CD14-positive monocyte (primary cell): ENCODE results near the gene CTDNEP1. TPM values are rescaled to one million over a fixed set of nuclear protein-coding genes. Genes with fewer than 3 reads are reported as not detected.
A peak's percentile ranks its signal among the peaks of the same experiment; 100 is the strongest.

Experiments used
- DNase-seq, 3 donors: peaks; one replicate each; pipeline ENCODE4 v3.0.0-alpha.2; 2011 to 2022
- H2AFZ ChIP-seq: 2 replicates; pipeline ENCODE4 v1.6.0; 2012; ENCODE audit warnings: mild to moderate bottlenecking, low read depth, low read length, inconsistent platforms; ENCODE audit not compliant: insufficient read depth, poor library complexity, severe bottlenecking
- H3K27ac ChIP-seq, 2 donors: 1 replicate in 1 of 2; 2 replicates in 1 of 2; pipeline ENCODE4 v1.5.1; 2012 to 2013; ENCODE audit warnings: low read length in 2 of 2, control low read depth in 1 of 2, inconsistent platforms in 1 of 2, low read depth in 1 of 2, mild to moderate bottlenecking in 1 of 2
- H3K27me3 ChIP-seq, 2 donors: one replicate each; pipeline versions ENCODE4 v1.6.0 to v1.6.1; 2011 to 2013; ENCODE audit warnings: low read length in 2 of 2; ENCODE audit not compliant: control insufficient read depth in 2 of 2, insufficient read depth in 2 of 2
- H3K36me3 ChIP-seq, 2 donors: replicated peaks in 1 of 2; 1 replicate in 1 of 2; 2 replicates in 1 of 2; pipeline versions ENCODE4 v1.5.1 to v1.6.1; 2012 to 2013; ENCODE audit warnings: low read length in 2 of 2, control low read depth in 1 of 2, inconsistent platforms in 1 of 2, mild to moderate bottlenecking in 1 of 2; ENCODE audit not compliant: insufficient read depth in 2 of 2, control insufficient read depth in 1 of 2
- H3K4me1 ChIP-seq, 2 donors: 1 replicate in 1 of 2; 2 replicates in 1 of 2; pipeline versions ENCODE4 v1.5.1 to v1.6.1; 2012 to 2013; ENCODE audit warnings: low read length in 2 of 2, control low read depth in 1 of 2, inconsistent platforms in 1 of 2, mild to moderate bottlenecking in 1 of 2, moderate library complexity in 1 of 2; ENCODE audit not compliant: insufficient read depth in 2 of 2, control insufficient read depth in 1 of 2
- H3K4me2 ChIP-seq: replicated peaks from 2 replicates; pipeline ENCODE3; 2012; ENCODE audit warnings: low read length, moderate library complexity, mild to moderate bottlenecking; ENCODE audit not compliant: poor library complexity, severe bottlenecking; ENCODE audit errors: extremely low read depth
- H3K4me3 ChIP-seq, 3 experiments: fragments of 200-600 bp in 1 of 3; sonication (generic) in 1 of 3; replicated peaks in 1 of 3; 1 replicate in 2 of 3; 2 replicates in 1 of 3; pipeline ENCODE4 v1.5.1; 2011 to 2013; ENCODE audit warnings: low read length in 3 of 3, mild to moderate bottlenecking in 3 of 3, control low read depth in 2 of 3, low read depth in 2 of 3, inconsistent platforms in 1 of 3, moderate library complexity in 1 of 3
- H3K79me2 ChIP-seq: 2 replicates; pipeline ENCODE4 v1.6.0; 2012; ENCODE audit warnings: mild to moderate bottlenecking, control low read depth, inconsistent platforms, low read length, moderate library complexity; ENCODE audit not compliant: insufficient read depth
- H3K9ac ChIP-seq: 2 replicates; pipeline ENCODE4 v1.6.0; 2017; ENCODE audit warnings: low read length, mild to moderate bottlenecking; ENCODE audit not compliant: insufficient read depth, poor library complexity, severe bottlenecking
- H3K9me3 ChIP-seq, 2 donors: replicated peaks in 1 of 2; 1 replicate in 1 of 2; 2 replicates in 1 of 2; pipeline versions ENCODE4 v1.5.1 to v1.6.1; 2012 to 2013; ENCODE audit warnings: low read length in 2 of 2, control low read depth in 1 of 2; ENCODE audit not compliant: control insufficient read depth in 1 of 2, insufficient read depth in 1 of 2
- H4K20me1 ChIP-seq: 2 replicates; pipeline ENCODE4 v1.6.0; 2012; ENCODE audit warnings: mild to moderate bottlenecking, low read length, control low read depth, moderate library complexity; ENCODE audit not compliant: insufficient read depth
- H3K27ac Mint-ChIP-seq, 7 donors: one replicate each; pipeline ENCODE4 v1.8.0; 2020; ENCODE audit warnings: mild to moderate bottlenecking in 7 of 7, mixed read lengths in 7 of 7, moderate library complexity in 6 of 7, inconsistent platforms in 2 of 7
- H3K27me3 Mint-ChIP-seq, 3 donors: one replicate each; pipeline ENCODE4 v1.8.0; 2021 to 2022; ENCODE audit warnings: low read depth in 3 of 3, mild to moderate bottlenecking in 3 of 3, mixed read lengths in 3 of 3, moderate library complexity in 3 of 3, inconsistent platforms in 1 of 3
- H3K36me3 Mint-ChIP-seq, 2 donors: one replicate each; pipeline ENCODE4 v1.8.0; 2020; ENCODE audit warnings: mixed read lengths in 2 of 2, inconsistent platforms in 1 of 2, mild to moderate bottlenecking in 1 of 2
- H3K4me1 Mint-ChIP-seq: one replicate; pipeline ENCODE4 v1.8.0; 2020; ENCODE audit warnings: mild to moderate bottlenecking, mixed read lengths
- H3K4me3 Mint-ChIP-seq, 2 donors: one replicate each; pipeline ENCODE4 v1.8.0; 2020; ENCODE audit warnings: mild to moderate bottlenecking in 2 of 2, mixed read lengths in 2 of 2, moderate library complexity in 1 of 2
- H3K9me3 Mint-ChIP-seq, 7 donors: one replicate each; pipeline ENCODE4 v1.8.0; 2020 to 2022; ENCODE audit warnings: mixed read lengths in 7 of 7, mild to moderate bottlenecking in 6 of 7, moderate library complexity in 6 of 7, inconsistent platforms in 2 of 7
- WGBS: methylation state at CpG from one replicate; pipeline ENCODE4 v1.1.5; 2013; ENCODE audit warnings: missing lambda C conversion rate; ENCODE audit not compliant: insufficient coverage; 5-methylcytosine and 5-hydroxymethylcytosine counted together
- intact Hi-C, 2 donors: fragments of 100-400 bp; cut with micrococcal nuclease; formaldehyde crosslinking; loops; one replicate each; pipeline versions ENCODE4 v1.15.0 to v1.15.1; 2023
- polyA plus RNA-seq, 3 donors: library from polyadenylated mRNA; depleted of rRNA in 1 of 3; unstranded in 2 of 3; stranded (reverse) in 1 of 3; fragments of 300-500 nt in 2 of 3; fragments of >200 nt in 1 of 3; fragmentation: Illumina TruSeq in 2 of 3; gene quantifications; 1 replicate in 2 of 3; 2 replicates in 1 of 3; pipeline ENCODE4 v1.2.3, GENCODE V29; 2012 to 2021
- TF ChIP-seq, protein P1 (sequence below): fragments of 200-600 bp; IDR thresholded peaks from one replicate; pipeline ENCODE4 v1.8.0; 2022; ENCODE audit warnings: antibody characterized with exemption, mild to moderate bottlenecking

CTDNEP1 gene
- polyA plus RNA-seq, 3 donors: 29.5 to 198 (median 38.3) TPM

DNA sequence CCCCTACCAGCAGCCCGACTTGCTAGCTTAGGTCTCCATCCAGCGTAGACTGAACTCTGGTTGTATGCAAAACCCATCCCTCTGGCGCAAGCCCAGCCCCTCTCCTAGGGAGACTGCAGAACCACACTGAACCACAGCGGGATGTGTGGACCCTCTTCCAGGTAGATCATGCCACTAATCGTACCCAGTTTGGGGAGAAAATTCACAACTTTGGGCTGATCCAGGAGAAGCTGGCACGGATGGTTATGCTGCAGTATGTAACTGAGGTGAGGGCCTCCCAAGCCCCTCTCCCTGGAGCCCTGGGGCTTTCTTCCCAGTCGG, 28.6 kb downstream of the CTDNEP1 start:
- peaks cover 54 to 66% of the 10 kb centered on the region in 2 donors for H3K36me3 Mint-ChIP-seq
- peaks cover 18% of the 10 kb centered on the region for H4K20me1 ChIP-seq
- H3K4me1 ChIP-seq: peaks cover 31 to 39% of the 10 kb centered on the region in 2 donors
- H3K27ac ChIP-seq: no peak overlapping the region
- no peak overlapping the region for H3K4me2 ChIP-seq
- peaks cover 0 to 2% (median 0%) of the 10 kb centered on the region in 7 donors for H3K9me3 Mint-ChIP-seq
- H3K79me2 ChIP-seq: peaks cover 24% of the 10 kb centered on the region
- intact Hi-C loops: loop anchor here (5.0 kb wide), 1 partner anchor 74 kb away; no protein-coding TSS in a partner anchor
- H3K9me3 ChIP-seq: no peaks in the 10 kb centered on the region
- H3K9ac ChIP-seq: no peak overlapping the region
- TF ChIP-seq, protein P1, sequence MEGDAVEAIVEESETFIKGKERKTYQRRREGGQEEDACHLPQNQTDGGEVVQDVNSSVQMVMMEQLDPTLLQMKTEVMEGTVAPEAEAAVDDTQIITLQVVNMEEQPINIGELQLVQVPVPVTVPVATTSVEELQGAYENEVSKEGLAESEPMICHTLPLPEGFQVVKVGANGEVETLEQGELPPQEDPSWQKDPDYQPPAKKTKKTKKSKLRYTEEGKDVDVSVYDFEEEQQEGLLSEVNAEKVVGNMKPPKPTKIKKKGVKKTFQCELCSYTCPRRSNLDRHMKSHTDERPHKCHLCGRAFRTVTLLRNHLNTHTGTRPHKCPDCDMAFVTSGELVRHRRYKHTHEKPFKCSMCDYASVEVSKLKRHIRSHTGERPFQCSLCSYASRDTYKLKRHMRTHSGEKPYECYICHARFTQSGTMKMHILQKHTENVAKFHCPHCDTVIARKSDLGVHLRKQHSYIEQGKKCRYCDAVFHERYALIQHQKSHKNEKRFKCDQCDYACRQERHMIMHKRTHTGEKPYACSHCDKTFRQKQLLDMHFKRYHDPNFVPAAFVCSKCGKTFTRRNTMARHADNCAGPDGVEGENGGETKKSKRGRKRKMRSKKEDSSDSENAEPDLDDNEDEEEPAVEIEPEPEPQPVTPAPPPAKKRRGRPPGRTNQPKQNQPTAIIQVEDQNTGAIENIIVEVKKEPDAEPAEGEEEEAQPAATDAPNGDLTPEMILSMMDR: no peak
- no peak overlapping the region for H2AFZ ChIP-seq
- H3K4me3 Mint-ChIP-seq: no peak overlapping the region
- DNase-seq: no peak
- H3K36me3 ChIP-seq: peaks cover 48 to 66% of the 10 kb centered on the region in 2 donors
- H3K4me1 Mint-ChIP-seq: peaks cover 37% of the 10 kb centered on the region
- 90% methylated on average over 5 of the region's 7 CpGs for WGBS
- no peaks in the 10 kb centered on the region for H3K27me3 ChIP-seq
- no peak overlapping the region for H3K4me3 ChIP-seq
- peaks cover 0 to 2% (median 2%) of the 10 kb centered on the region in 3 donors for H3K27me3 Mint-ChIP-seq
- H3K27ac Mint-ChIP-seq: no peak overlapping the region

DNA sequence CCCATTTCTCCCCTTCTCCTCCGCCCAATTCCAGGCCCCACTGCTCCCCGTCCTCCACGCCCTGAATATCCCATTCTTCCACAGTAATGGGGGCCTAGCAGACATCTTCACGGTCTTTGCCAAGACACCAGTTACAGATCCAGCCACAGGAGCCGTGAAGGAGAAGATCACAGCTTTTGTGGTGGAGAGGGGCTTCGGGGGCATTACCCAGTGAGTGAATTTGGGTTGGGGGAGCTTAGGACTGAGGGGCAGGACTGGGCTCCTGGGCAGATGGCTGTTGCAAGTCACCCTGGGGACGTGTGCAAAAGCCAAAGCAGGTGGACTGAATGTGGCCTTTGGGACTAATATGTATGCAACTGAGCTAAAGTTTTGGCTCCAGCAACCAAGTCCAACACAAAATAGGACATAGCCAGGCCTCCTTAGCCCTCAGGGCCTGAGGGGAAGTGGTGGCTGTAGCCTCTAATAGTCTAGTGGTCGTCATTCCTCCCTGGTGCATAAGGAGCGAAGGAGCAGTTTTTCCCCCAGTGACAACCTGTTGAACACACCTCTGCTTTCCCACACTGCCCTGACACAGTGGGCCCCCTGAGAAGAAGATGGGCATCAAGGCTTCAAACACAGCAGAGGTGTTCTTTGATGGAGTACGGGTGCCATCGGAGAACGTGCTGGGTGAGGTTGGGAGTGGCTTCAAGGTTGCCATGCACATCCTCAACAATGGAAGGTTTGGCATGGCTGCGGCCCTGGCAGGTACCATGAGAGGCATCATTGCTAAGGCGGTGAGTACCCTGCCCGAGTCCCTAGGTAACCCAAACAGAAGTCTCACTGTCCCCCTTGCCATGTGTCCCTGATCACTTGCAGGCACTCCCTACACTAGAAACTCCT, 29.2 kb downstream of the CTDNEP1 start:
- Mint-ChIP-seq H3K4me1 (peaks cover 42% of the 10 kb centered on the region), H3K27ac (peak overlapping the region in 1 of 7 donors; percentile 73), H3K9me3 (peaks cover 0 to 2% (median 0%) of the 10 kb centered on the region in 7 donors), H3K36me3 (peaks cover 51 to 60% of the 10 kb centered on the region in 2 donors), H3K27me3 (peaks cover 0 to 2% (median 2%) of the 10 kb centered on the region in 3 donors), H3K4me3 (no peak overlapping the region)
- TF ChIP-seq, protein P1: no peak
- Histone ChIP-seq H3K4me3 (no peak overlapping the region), H3K9me3 (no peaks in the 10 kb centered on the region), H3K4me2 (no peak overlapping the region), H4K20me1 (peaks cover 18% of the 10 kb centered on the region), H3K79me2 (peaks cover 29% of the 10 kb centered on the region), H3K4me1 (peaks cover 36 to 43% of the 10 kb centered on the region in 2 donors), H3K27me3 (no peaks in the 10 kb centered on the region), H3K27ac (no peak overlapping the region), H3K9ac (no peak overlapping the region), H2AFZ (no peak overlapping the region), H3K36me3 (peaks cover 48 to 60% of the 10 kb centered on the region in 2 donors)
- intact Hi-C loops: loop anchor here (5.0 kb wide), 1 partner anchor 75 kb away; no protein-coding TSS in a partner anchor
- no peak for DNase-seq
- WGBS: 95% methylated on average over 11 of the region's 15 CpGs
